Ascending aorta (tissue), 2 donors: ENCODE measurements around the gene CFTR. TPM values are rescaled to one million over a fixed set of nuclear protein-coding genes. Genes with fewer than 3 reads are reported as not detected.

Experiments used
- DNase-seq, 2 donors: peaks; one replicate each; pipeline ENCODE4 v3.0.0-alpha.2; 2019; ENCODE audit warnings: low spot score in 2 of 2
- H3K27ac ChIP-seq, 2 donors: fragments of 200-600 bp; sonication (generic); one replicate each; pipeline ENCODE4 v1.5.1; 2016 to 2017; ENCODE audit warnings: mild to moderate bottlenecking in 1 of 2
- H3K27me3 ChIP-seq: fragments of 200-600 bp; sonication (generic); one replicate; pipeline ENCODE4 v1.5.1; 2017
- H3K36me3 ChIP-seq, 2 donors: fragments of 200-600 bp; sonication (generic); one replicate each; pipeline ENCODE4 v1.5.1; 2016
- H3K4me1 ChIP-seq, 2 donors: fragments of 200-600 bp; sonication (generic); one replicate each; pipeline ENCODE4 v1.5.1; 2016 to 2017; ENCODE audit warnings: mild to moderate bottlenecking in 1 of 2
- H3K4me3 ChIP-seq, 2 donors: fragments of 200-600 bp; sonication (generic); one replicate each; pipeline ENCODE4 v1.5.1; 2016 to 2017; ENCODE audit warnings: mild to moderate bottlenecking in 1 of 2
- H3K9me3 ChIP-seq, 2 donors: fragments of 200-600 bp; sonication (generic); one replicate each; pipeline ENCODE4 v1.5.1; 2016
- CTCF ChIP-seq, 3 experiments: fragments of 200-600 bp in 2 of 3; fragments of 450-650 bp in 1 of 3; sonication (generic) in 2 of 3; IDR thresholded peaks; one replicate each; pipeline ENCODE4 v1.5.1; 2016 to 2019; ENCODE audit warnings: antibody characterized with exemption in 3 of 3, mild to moderate bottlenecking in 1 of 3, moderate library complexity in 1 of 3
- intact Hi-C: fragments of 100-400 bp; cut with DNase I; formaldehyde crosslinking; loops from one replicate; pipeline ENCODE4 v1.15.1; 2023
- total RNA-seq: library from RNA; depleted of rRNA; stranded (reverse); fragments of >200 nt; gene quantifications from one replicate; pipeline ENCODE4 v1.1.0, GENCODE V29; 2016

Gene CFTR
- total RNA-seq, 1 donor from 2014 or later, result 0.21 TPM

GRCh38 chr7:117686311-117686935 lies 206.6 kb downstream of the CFTR start:
- Histone ChIP-seq H3K9me3 (no peaks in the 10 kb centered on the region), H3K27me3 (no peaks in the 10 kb centered on the region), H3K27ac (no peak overlapping the region), H3K36me3 (no peaks in the 10 kb centered on the region), H3K4me1 (no peaks in the 10 kb centered on the region), H3K4me3 (no peak overlapping the region)
- intact Hi-C loops, result no loop called here
- no peak for DNase-seq
- no peak for TF ChIP-seq CTCF (IDR thresholded peaks at IDR 0.05)

GRCh38 chr7:117688126-117688525 lies 208.3 kb downstream of the CFTR start:
- Histone ChIP-seq H3K36me3 (no peaks in the 10 kb centered on the region), H3K27ac (no peak overlapping the region), H3K27me3 (no peaks in the 10 kb centered on the region), H3K4me1 (no peaks in the 10 kb centered on the region), H3K4me3 (no peak overlapping the region), H3K9me3 (no peaks in the 10 kb centered on the region)
- TF ChIP-seq CTCF (IDR thresholded peaks at IDR 0.05), result no peak
- no peak for DNase-seq
- intact Hi-C loops, result no loop called here

GRCh38 chr7:117689406-117689805 lies 209.6 kb downstream of the CFTR start:
- no peaks in the 10 kb centered on the region for H3K27me3 ChIP-seq
- no peak overlapping the region for H3K27ac ChIP-seq
- no peaks in the 10 kb centered on the region for H3K36me3 ChIP-seq
- no peak overlapping the region for H3K4me3 ChIP-seq
- no peak for TF ChIP-seq CTCF (IDR thresholded peaks at IDR 0.05)
- DNase-seq, result no peak
- no peaks in the 10 kb centered on the region for H3K4me1 ChIP-seq
- intact Hi-C loops, result no loop called here
- H3K9me3 ChIP-seq, result no peaks in the 10 kb centered on the region

- no peaks in the 10 kb centered on the region for H3K36me3 ChIP-seq
- no peak for DNase-seq
- no peaks in the 10 kb centered on the region for H3K4me1 ChIP-seq
- H3K27ac ChIP-seq, result no peak overlapping the region
- no peak for TF ChIP-seq CTCF (IDR thresholded peaks at IDR 0.05)
- intact Hi-C loops, result no loop called here
- no peaks in the 10 kb centered on the region for H3K27me3 ChIP-seq
- no peak overlapping the region for H3K4me3 ChIP-seq
- no peaks in the 10 kb centered on the region for H3K9me3 ChIP-seq
Measured at GRCh38 chr7:117690147-117690546, 210.3 kb downstream of the CFTR start.

GRCh38 chr7:117692338-117692737 lies 212.5 kb downstream of the CFTR start:
- intact Hi-C loops, result no loop called here
- Histone ChIP-seq H3K27me3 (no peaks in the 10 kb centered on the region), H3K36me3 (no peaks in the 10 kb centered on the region), H3K4me3 (no peak overlapping the region), H3K4me1 (no peaks in the 10 kb centered on the region), H3K27ac (no peak overlapping the region), H3K9me3 (no peaks in the 10 kb centered on the region)
- no peak for DNase-seq
- no peak for TF ChIP-seq CTCF (IDR thresholded peaks at IDR 0.05)

- intact Hi-C loops, result no loop called here
- no peaks in the 10 kb centered on the region for H3K4me1 ChIP-seq
- no peaks in the 10 kb centered on the region for H3K27me3 ChIP-seq
- no peak overlapping the region for H3K4me3 ChIP-seq
- no peak for TF ChIP-seq CTCF (IDR thresholded peaks at IDR 0.05)
- H3K36me3 ChIP-seq, result no peaks in the 10 kb centered on the region
- H3K9me3 ChIP-seq, result no peaks in the 10 kb centered on the region
- DNase-seq, result no peak
- H3K27ac ChIP-seq, result no peak overlapping the region
Measured at GRCh38 chr7:117698018-117698417, 218.2 kb downstream of the CFTR start.
